GM18907 (cell line): ENCODE data around the gene CISH.
A peak's percentile ranks its signal among the peaks of the same experiment; 100 is the strongest.

Experiments
- ATAC-seq: cut with Tn5 transposase; IDR thresholded peaks from one replicate; pipeline ENCODE4 v1.9.1; 2021; ENCODE audit warnings: mild to moderate bottlenecking, moderate library complexity; ENCODE audit not compliant: unreplicated experiment

CISH gene

GRCh38 chr3:50615190-50615589, 3.6 kb upstream of the CISH start:
- ATAC-seq: no peak

GRCh38 chr3:50612970-50613846, 1.6 kb upstream of the CISH start:
- no peak for ATAC-seq

GRCh38 chr3:50612234-50612882, 784 bp upstream of the CISH start:
- ATAC-seq: no peak

- ATAC-seq: no peak
These were observed 546 bp downstream of the CISH start for GRCh38 chr3:50610992-50611463.

- no peak for ATAC-seq
These were observed 1.2 kb downstream of the CISH start for GRCh38 chr3:50610181-50610971.

GRCh38 chr3:50609763-50610085, 1.9 kb downstream of the CISH start:
- no peak for ATAC-seq

GRCh38 chr3:50609071-50609762, 2.4 kb downstream of the CISH start:
- ATAC-seq: no peak

GRCh38 chr3:50608278-50608677, 3.3 kb downstream of the CISH start:
- no peak for ATAC-seq

GRCh38 chr3:50607271-50608091, 4.1 kb downstream of the CISH start:
- no peak for ATAC-seq

GRCh38 chr3:50606596-50606995, 5.0 kb downstream of the CISH start:
- ATAC-seq: no peak

GRCh38 chr3:50605901-50606326, 5.7 kb downstream of the CISH start:
- ATAC-seq: no peak

GRCh38 chr3:50604628-50605588, 6.7 kb downstream of the CISH start:
- no peak for ATAC-seq

- no peak for ATAC-seq
These were observed 7.4 kb downstream of the CISH start for GRCh38 chr3:50604110-50604621.

GRCh38 chr3:50603261-50604109, 8.1 kb downstream of the CISH start:
- no peak for ATAC-seq

- ATAC-seq: no peak
These were observed 8.9 kb downstream of the CISH start for GRCh38 chr3:50602595-50603191.

- ATAC-seq: peak; percentile 77
These were observed 10.6 kb downstream of the CISH start for GRCh38 chr3:50600841-50601591.
